HepG2 (cell line): Measurements from ENCODE around the gene HSD17B2. TPM values are rescaled to one million over a fixed set of nuclear protein-coding genes. Genes with fewer than 3 reads are reported as not detected.

Source experiments
- ATAC-seq: fragments of 200-7000 bp; cut with Tn5 transposase; 3 replicates; pipeline ENCODE4 v1.9.1; 2020; ENCODE audit warnings: mild to moderate bottlenecking, moderate library complexity
- BruUV-seq: library from RNA; stranded (reverse); fragments of 400-500 nt; replicated peaks from 2 replicates; lab custom pipeline; 2021; lab: Mats Ljungman, UMichigan
- CTCF ChIA-PET: fragments of 300-600 bp; formaldehyde crosslinking; extraction: SDS; loops from one replicate; lab custom pipeline; 2021; ENCODE audit warnings: low total read pairs, inconsistent platforms, low intra/inter-chr PET ratio; lab: Yijun Ruan, JAX
- POLR2A ChIA-PET: fragments of 350-600 bp; sonication (Branson Sonifier 250); formaldehyde crosslinking; loops from one replicate; lab custom pipeline; 2020; ENCODE audit warnings: antibody characterized with exemption, inconsistent platforms; lab: Yijun Ruan, JAX
- DNase-seq: peaks from one replicate; pipeline ENCODE4 v3.0.0-alpha.2; 2015; ENCODE audit warnings: low spot score
- FAIRE-seq: peaks from 3 replicates; lab custom pipeline; 2011; peaks lifted over from hg19 to GRCh38; lab: Jason Lieb, UNC
- H2AFZ ChIP-seq: one replicate; pipeline ENCODE4 v1.6.1; 2011; ENCODE audit warnings: low read length, inconsistent platforms
- H3K27ac ChIP-seq: fragments of 300-600 bp; 3 replicates; pipeline ENCODE4 v1.8.0; 2011; ENCODE audit warnings: mixed run types, mild to moderate bottlenecking, mixed read lengths, low read length, inconsistent platforms; ENCODE audit not compliant: insufficient read depth; ENCODE audit errors: extremely low read length
- H3K27me3 ChIP-seq, 2 experiments: fragments of 200-600 bp in 1 of 2; 2 replicates in 1 of 2; 3 replicates in 1 of 2; pipeline versions ENCODE4 v1.6.0 to v1.8.0; 2011; ENCODE audit warnings: low read length in 2 of 2, mild to moderate bottlenecking in 2 of 2, moderate library complexity in 2 of 2, inconsistent platforms in 1 of 2; ENCODE audit not compliant: insufficient read depth in 2 of 2, control insufficient read depth in 1 of 2
- H3K36me3 ChIP-seq, 2 experiments: fragments of 200-600 bp in 1 of 2; replicated peaks in 1 of 2; 2 replicates in 1 of 2; 3 replicates in 1 of 2; pipeline versions ENCODE4 v1.5.1 to v1.8.0; 2011; ENCODE audit warnings: low read length in 2 of 2, inconsistent platforms in 1 of 2; ENCODE audit not compliant: insufficient read depth in 2 of 2, control insufficient read depth in 1 of 2
- H3K4me1 ChIP-seq: 2 replicates; pipeline ENCODE4 v1.5.1; 2012; ENCODE audit warnings: low read length, inconsistent platforms; ENCODE audit not compliant: insufficient read depth
- H3K4me2 ChIP-seq: 2 replicates; pipeline ENCODE4 v1.6.0; 2011; ENCODE audit warnings: low read depth, low read length, inconsistent platforms
- H3K4me3 ChIP-seq, 3 experiments: fragments of 200-600 bp in 1 of 3; sonication (generic), shearing (Covaris generic) in 1 of 3; replicated peaks in 1 of 3; 2 replicates each; pipeline ENCODE4 v1.5.1; 2011 to 2016; ENCODE audit warnings: low read length in 3 of 3, inconsistent platforms in 2 of 3, low read depth in 2 of 3, mild to moderate bottlenecking in 2 of 3, control low read depth in 1 of 3, mixed read lengths in 1 of 3; ENCODE audit not compliant: insufficient read depth in 1 of 3
- H3K79me2 ChIP-seq: one replicate; pipeline ENCODE4 v1.6.1; 2011; ENCODE audit warnings: low read length, inconsistent platforms; ENCODE audit not compliant: insufficient read depth
- H3K9ac ChIP-seq: 2 replicates; pipeline ENCODE4 v1.6.0; 2011; ENCODE audit warnings: mild to moderate bottlenecking, low read depth, low read length, inconsistent platforms; ENCODE audit not compliant: insufficient read depth
- H3K9me3 ChIP-seq: 2 replicates; pipeline ENCODE4 v1.5.1; 2012; ENCODE audit warnings: mild to moderate bottlenecking, low read length
- H4K20me1 ChIP-seq: 2 replicates; pipeline ENCODE4 v1.6.0; 2011; ENCODE audit warnings: inconsistent platforms, mild to moderate bottlenecking, low read length, moderate library complexity; ENCODE audit not compliant: insufficient read depth
- CENPX ChIP-seq: sonication (generic); formaldehyde crosslinking; IDR thresholded peaks from 2 replicates; pipeline ENCODE4 v1.9.0; 2021; ENCODE audit warnings: mild to moderate bottlenecking, missing genetic modification reagents, moderate library complexity
- CREB1 ChIP-seq, 2 experiments: fragments of 450-650 bp in 1 of 2; IDR thresholded peaks; 2 replicates each; pipeline ENCODE4 v1.6.1; 2016 to 2017; ENCODE audit warnings: control low read depth in 1 of 2, mild to moderate bottlenecking in 1 of 2, missing compliant biosample characterization in 1 of 2, missing genetic modification characterization in 1 of 2
- FOXA3 ChIP-seq: IDR thresholded peaks from 2 replicates; pipeline ENCODE4 v1.6.1; 2016; ENCODE audit warnings: missing genetic modification reagents, missing compliant biosample characterization
- KAT8 ChIP-seq: IDR thresholded peaks from 2 replicates; pipeline ENCODE4 v1.6.1; 2016; ENCODE audit warnings: missing genetic modification reagents, missing compliant biosample characterization
- MTA1 ChIP-seq: sonication (generic); formaldehyde crosslinking; IDR thresholded peaks from 2 replicates; pipeline ENCODE4 v1.4.0; 2020; ENCODE audit warnings: missing genetic modification reagents, mild to moderate bottlenecking, borderline replicate concordance
- NRL ChIP-seq: sonication (generic); formaldehyde crosslinking; IDR thresholded peaks from 2 replicates; pipeline ENCODE4 v1.5.0; 2020; ENCODE audit warnings: missing genetic modification reagents, mild to moderate bottlenecking, moderate library complexity, borderline replicate concordance
- RAD21 ChIP-seq: fragments of 450-650 bp; formaldehyde crosslinking; IDR thresholded peaks from 2 replicates; pipeline ENCODE4 v1.5.0; 2020; ENCODE audit warnings: mild to moderate bottlenecking
- REL ChIP-seq: sonication (generic); formaldehyde crosslinking; conservative IDR thresholded peaks from 2 replicates; pipeline ENCODE4 v1.8.0; 2022; ENCODE audit warnings: mild to moderate bottlenecking, missing genetic modification reagents, moderate library complexity
- SMARCC2 ChIP-seq: fragments of 450-650 bp; IDR thresholded peaks from 2 replicates; pipeline ENCODE4 v1.6.1; 2017; ENCODE audit warnings: antibody characterized with exemption, mild to moderate bottlenecking
- SMC3 ChIP-seq: IDR thresholded peaks from 2 replicates; pipeline ENCODE4 v1.6.1; 2011; ENCODE audit warnings: low read length, improper control_type of control experiment
- SOX5 ChIP-seq: IDR thresholded peaks from 2 replicates; pipeline ENCODE4 v1.6.1; 2016; ENCODE audit warnings: borderline replicate concordance
- STAG1 ChIP-seq: sonication (generic); formaldehyde crosslinking; IDR thresholded peaks from 2 replicates; pipeline ENCODE4 v1.4.0; 2020; ENCODE audit warnings: missing genetic modification reagents
- ZNF24 ChIP-seq: fragments of 450-650 bp; IDR thresholded peaks from 2 replicates; pipeline ENCODE4 v1.6.1; 2017; ENCODE audit warnings: antibody characterized with exemption, mild to moderate bottlenecking
- ZNF30 ChIP-seq: sonication (generic); formaldehyde crosslinking; IDR thresholded peaks from 2 replicates; pipeline ENCODE4 v1.5.0; 2020; ENCODE audit warnings: mild to moderate bottlenecking, missing genetic modification reagents
- ZNF343 ChIP-seq: sonication (generic); formaldehyde crosslinking; IDR thresholded peaks from 2 replicates; pipeline ENCODE4 v1.4.0; 2020; ENCODE audit warnings: mild to moderate bottlenecking, missing genetic modification reagents
- ZNF44 ChIP-seq: sonication (generic); formaldehyde crosslinking; IDR thresholded peaks from 2 replicates; pipeline ENCODE4 v1.5.1; 2020; ENCODE audit warnings: mild to moderate bottlenecking, missing genetic modification reagents
- WGBS: methylation state at CpG from one replicate; pipeline ENCODE4 v1.1.6; 2017; ENCODE audit warnings: low lambda C conversion rate; 5-methylcytosine and 5-hydroxymethylcytosine counted together
- in situ Hi-C: cut with HindIII; loops from 2 replicates; pipeline ENCODE4 v1.10.0; 2017; ENCODE audit warnings: low pct_unique_long_range_greater_than_20kb; ENCODE audit not compliant: extremely low pct_ligation_motif_present
- intact Hi-C: fragments of 100-400 bp; cut with micrococcal nuclease; formaldehyde crosslinking; loops from one replicate; pipeline ENCODE4 v1.10.0; 2022; ENCODE audit not compliant: unreplicated experiment
- polyA plus RNA-seq, 8 experiments: library from polyadenylated mRNA; depleted of rRNA in 3 of 8; stranded (reverse) in 7 of 8; unstranded in 1 of 8; fragments of >200 nt; fragmentation: Illumina TruSeq in 4 of 8; extraction: Trizol in 4 of 8; gene quantifications; 2 replicates each; pipeline versions ENCODE4 v1.2.1 to v1.2.3, GENCODE V29; 2011 to 2016; ENCODE audit warnings: low read depth in 4 of 8, missing spikeins in 1 of 8, mixed read lengths in 1 of 8; ENCODE audit not compliant: insufficient read depth in 1 of 8
- total RNA-seq, 5 experiments: library from RNA; depleted of rRNA; stranded (reverse); fragments of >200 nt; fragmentation: Illumina TruSeq; extraction: Trizol; gene quantifications; 2 replicates each; pipeline ENCODE4 v1.2.3, GENCODE V29; 2016; ENCODE audit warnings: low read depth in 1 of 5
- TF ChIP-seq, protein P1 (sequence below): IDR thresholded peaks from 2 replicates; pipeline ENCODE4 v1.6.1; 2016; ENCODE audit warnings: low read depth, control low read depth

HSD17B2 gene
- total and polyA plus RNA-seq, 2 of the 13 experiments (the other 11 are each of a cell fraction or from before 2014, with no cell fraction given) = 26.3 to 69.3 TPM

DNA sequence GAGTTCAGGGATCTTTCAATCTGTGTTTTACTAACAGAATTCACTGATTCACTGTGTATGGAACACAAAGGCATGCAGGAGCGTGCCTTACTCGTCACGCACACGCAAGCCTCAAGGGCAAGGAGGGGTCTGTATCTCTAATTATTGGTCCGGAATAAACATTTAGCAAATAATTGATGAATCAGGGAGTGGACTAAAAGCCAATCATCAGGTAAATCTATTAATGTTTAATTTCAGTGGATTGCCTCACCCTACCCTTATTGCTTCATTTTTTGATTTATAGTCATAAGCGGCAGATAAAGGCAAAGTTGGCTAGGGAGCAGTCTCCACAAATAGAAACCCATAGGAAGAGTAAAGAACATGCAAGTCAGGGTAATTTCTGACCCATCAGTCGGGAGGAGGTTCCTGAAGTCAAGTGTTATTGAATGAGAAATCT is 7.4 kb upstream of the HSD17B2 start:
- WGBS = 42% methylated on average over 7 of the region's 7 CpGs
- H3K9ac ChIP-seq = no peak overlapping the region
- no peaks in the 10 kb centered on the region for H3K9me3 ChIP-seq
- peaks cover 0 to 11% of the 10 kb centered on the region in 2 experiments; a peak in 1 of 5 replicates for H3K27me3 ChIP-seq
- H2AFZ ChIP-seq = no peak overlapping the region
- intact Hi-C loops = no loop called here
- ATAC-seq = no peak
- CTCF ChIA-PET = no interaction called here
- DNase-seq = no peak
- H3K4me3 ChIP-seq = no peak overlapping the region
- no peak overlapping the region for H3K4me2 ChIP-seq
- in situ Hi-C loops = no loop called here
- H4K20me1 ChIP-seq = no peaks in the 10 kb centered on the region
- no peaks in the 10 kb centered on the region for H3K79me2 ChIP-seq
- TF ChIP-seq NRL (CRISPR knock-in tag) (no peak), ZNF343 (CRISPR knock-in tag) (no peak), MTA1 (CRISPR knock-in tag) (no peak), CENPX (CRISPR knock-in tag) (no peak), SMARCC2 (no peak)
- TF ChIP-seq, all 625 proteins: peak for 0
- no peak for FAIRE-seq
- BruUV-seq = no TSS peak
- H3K36me3 ChIP-seq = no peaks in the 10 kb centered on the region; a peak in 1 of 5 replicates
- H3K4me1 ChIP-seq = peaks cover 7% of the 10 kb centered on the region
- POLR2A ChIA-PET = no interaction called here
- H3K27ac ChIP-seq = no peak overlapping the region

DNA sequence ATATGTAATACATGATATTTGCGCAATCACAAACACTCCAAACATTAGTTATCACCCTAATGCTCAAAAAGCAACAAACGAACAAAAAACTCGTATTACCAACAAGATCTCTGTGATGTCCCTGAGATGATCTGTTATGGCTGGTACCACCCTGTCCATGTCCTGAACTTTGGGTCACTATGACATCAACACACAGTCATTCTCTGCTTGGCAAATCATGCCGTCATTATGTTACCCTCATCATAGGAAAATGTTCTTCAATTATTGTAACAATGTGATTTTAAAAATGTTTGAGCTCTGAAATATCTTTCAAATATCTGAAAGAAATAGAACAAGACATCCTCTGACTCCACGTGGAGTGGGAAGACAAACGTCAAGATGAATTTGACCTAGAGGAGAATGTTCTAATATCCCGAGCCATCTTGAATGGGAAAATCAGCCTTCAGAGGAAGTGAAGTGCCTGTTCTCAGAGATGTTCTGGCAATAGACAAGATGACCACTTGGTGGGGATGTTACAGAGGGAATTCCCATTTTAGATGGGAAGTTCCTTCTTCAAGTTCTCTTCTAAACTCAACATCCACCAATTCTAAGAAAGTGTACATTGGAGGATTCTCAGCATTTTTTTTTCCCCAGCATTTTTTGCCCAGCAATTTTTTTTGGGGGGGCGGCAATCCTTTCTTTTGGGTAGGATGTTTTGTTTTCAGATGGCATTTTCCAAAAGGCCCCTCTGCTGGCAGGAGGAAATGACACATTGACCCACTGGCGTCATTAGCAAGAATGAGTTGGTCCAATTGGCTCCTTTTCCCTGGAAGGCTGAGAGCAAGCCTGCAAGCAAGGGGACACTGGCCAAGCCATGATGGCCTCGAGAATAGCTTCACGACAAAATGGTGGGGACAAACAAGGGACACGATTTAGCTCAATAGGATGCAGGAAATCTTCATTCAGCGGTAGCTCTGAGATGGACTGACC is 3.7 kb upstream of the HSD17B2 start:
- Histone ChIP-seq H3K27ac (no peak overlapping the region), H3K9ac (no peak overlapping the region), H2AFZ (no peak overlapping the region), H3K4me2 (no peak overlapping the region), H4K20me1 (no peaks in the 10 kb centered on the region), H3K9me3 (no peaks in the 10 kb centered on the region), H3K4me3 (no peak overlapping the region), H3K27me3 (no peaks in the 10 kb centered on the region; a peak in 1 of 5 replicates), H3K79me2 (peaks cover 13% of the 10 kb centered on the region), H3K4me1 (peaks cover 39% of the 10 kb centered on the region), H3K36me3 (no peaks in the 10 kb centered on the region)
- BruUV-seq = no TSS peak
- ATAC-seq = peak; percentile 14; the same call in 1 of the 3 replicates
- WGBS = 45% methylated on average over 13 of the region's 13 CpGs
- FAIRE-seq = peak; percentile 86
- intact Hi-C loops (loop anchor here (1.0 kb wide), 3 partner anchors 91 to 199 kb away; partner anchors contain the start of gene MPHOSPH6), in situ Hi-C loops (loop anchor here (5.0 kb wide), 1 partner anchor 196 kb away; no protein-coding TSS in a partner anchor)
- ChIA-PET CTCF (interaction anchor here (1.4 to 4.8 kb wide), 2 partner anchors 30 to 198 kb away, joined by 10 to 51 read pairs; no protein-coding TSS in a partner anchor), POLR2A (interaction anchor here (1.2 kb wide), 1 partner anchor 199 kb away, joined by 4 read pairs; no protein-coding TSS in a partner anchor)
- DNase-seq = peak; percentile 71
- peak; percentile 97 for TF ChIP-seq STAG1 (CRISPR knock-in tag)
- TF ChIP-seq KAT8 = 0 out of 2 replicates have a peak, but pooled peaks have one; percentile 17
- TF ChIP-seq, protein P1, sequence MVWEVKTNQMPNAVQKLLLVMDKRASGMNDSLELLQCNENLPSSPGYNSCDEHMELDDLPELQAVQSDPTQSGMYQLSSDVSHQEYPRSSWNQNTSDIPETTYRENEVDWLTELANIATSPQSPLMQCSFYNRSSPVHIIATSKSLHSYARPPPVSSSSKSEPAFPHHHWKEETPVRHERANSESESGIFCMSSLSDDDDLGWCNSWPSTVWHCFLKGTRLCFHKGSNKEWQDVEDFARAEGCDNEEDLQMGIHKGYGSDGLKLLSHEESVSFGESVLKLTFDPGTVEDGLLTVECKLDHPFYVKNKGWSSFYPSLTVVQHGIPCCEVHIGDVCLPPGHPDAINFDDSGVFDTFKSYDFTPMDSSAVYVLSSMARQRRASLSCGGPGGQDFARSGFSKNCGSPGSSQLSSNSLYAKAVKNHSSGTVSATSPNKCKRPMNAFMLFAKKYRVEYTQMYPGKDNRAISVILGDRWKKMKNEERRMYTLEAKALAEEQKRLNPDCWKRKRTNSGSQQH = no peak
- TF ChIP-seq SOX5 (CRISPR knock-in tag) = no peak
- peak; percentile 93 for TF ChIP-seq SMC3
- TF ChIP-seq CREB1 (IDR thresholded peaks at IDR 0.05) = 0 out of 2 replicates have a peak, but pooled peaks have one; percentile 14
- no peak for TF ChIP-seq CREB1 (CRISPR knock-in tag; IDR thresholded peaks at IDR 0.05)
- no peak for TF ChIP-seq REL (CRISPR knock-in tag)
- TF ChIP-seq RAD21 (CRISPR knock-in tag) = peak; percentile 81
- TF ChIP-seq ZNF24 = peak; percentile 26; the same call in 1 of the 2 replicates
- 0 out of 2 replicates have a peak, but pooled peaks have one; percentile 9 for TF ChIP-seq FOXA3 (CRISPR knock-in tag)
- TF ChIP-seq ZNF44 = 0 out of 2 replicates have a peak, but pooled peaks have one; percentile 60
- no peak for TF ChIP-seq ZNF30
